Uterus (tissue), 4 donors: ENCODE measurements around the gene ABL2. TPM values are rescaled to one million over a fixed set of nuclear protein-coding genes. Genes with fewer than 3 reads are reported as not detected.

ENCODE experiments used
- DNase-seq, 2 donors: peaks; one replicate each; pipeline ENCODE4 v3.0.0-alpha.2; 2019 to 2020
- H3K27ac ChIP-seq, 2 donors: fragments of 200-600 bp; sonication (generic); 1 replicate in 1 of 2; 2 replicates in 1 of 2; pipeline ENCODE4 v1.5.1; 2016 to 2018
- H3K27me3 ChIP-seq, 2 donors: fragments of 200-600 bp; sonication (generic); one replicate each; pipeline ENCODE4 v1.5.1; 2018 to 2019; ENCODE audit warnings: control low read depth in 1 of 2
- H3K36me3 ChIP-seq, 2 donors: fragments of 200-600 bp; sonication (generic); one replicate each; pipeline ENCODE4 v1.5.1; 2019; ENCODE audit warnings: control low read depth in 1 of 2
- H3K4me1 ChIP-seq, 2 donors: fragments of 200-600 bp; sonication (generic); one replicate each; pipeline ENCODE4 v1.5.1; 2018 to 2019; ENCODE audit warnings: control low read depth in 1 of 2
- H3K4me3 ChIP-seq, 2 donors: fragments of 200-600 bp; sonication (generic); 1 replicate in 1 of 2; 2 replicates in 1 of 2; pipeline ENCODE4 v1.5.1; 2018 to 2019; ENCODE audit warnings: mild to moderate bottlenecking in 1 of 2
- H3K9me3 ChIP-seq, 2 donors: fragments of 200-600 bp; sonication (generic); one replicate each; pipeline ENCODE4 v1.5.1; 2019; ENCODE audit warnings: control low read depth in 1 of 2
- POLR2A ChIP-seq, 2 donors: fragments of 450-650 bp; IDR thresholded peaks; one replicate each; pipeline ENCODE4 v1.6.1; 2016; ENCODE audit warnings: antibody characterized with exemption in 2 of 2, mild to moderate bottlenecking in 1 of 2, moderate library complexity in 1 of 2
- intact Hi-C: fragments of 100-400 bp; cut with DNase I; formaldehyde crosslinking; loops from one replicate; pipeline ENCODE4 v1.15.1; 2023; ENCODE audit warnings: low total_unique reads
- total RNA-seq, 4 donors: library from RNA; depleted of rRNA in 3 of 4; stranded (reverse); fragments of >200 nt in 3 of 4; gene quantifications; one replicate each; pipeline versions ENCODE4 v1.1.0 to v1.2.4, GENCODE V29; 2014 to 2023
- TF ChIP-seq, protein P1 (sequence below), 4 experiments: fragments of 200-600 bp in 2 of 4; fragments of 450-650 bp in 2 of 4; sonication (generic) in 2 of 4; IDR thresholded peaks; one replicate each; pipeline ENCODE4 v1.5.1; 2016 to 2019; ENCODE audit warnings: antibody characterized with exemption in 4 of 4, mild to moderate bottlenecking in 2 of 4, moderate library complexity in 1 of 4
- donor health status: DM: yes; HTN: yes; CAD: no.

The ABL2 gene
- total RNA-seq, 4 donors from 2014 or later, result 10.3 to 33.1 (median 15.1) TPM

DNA sequence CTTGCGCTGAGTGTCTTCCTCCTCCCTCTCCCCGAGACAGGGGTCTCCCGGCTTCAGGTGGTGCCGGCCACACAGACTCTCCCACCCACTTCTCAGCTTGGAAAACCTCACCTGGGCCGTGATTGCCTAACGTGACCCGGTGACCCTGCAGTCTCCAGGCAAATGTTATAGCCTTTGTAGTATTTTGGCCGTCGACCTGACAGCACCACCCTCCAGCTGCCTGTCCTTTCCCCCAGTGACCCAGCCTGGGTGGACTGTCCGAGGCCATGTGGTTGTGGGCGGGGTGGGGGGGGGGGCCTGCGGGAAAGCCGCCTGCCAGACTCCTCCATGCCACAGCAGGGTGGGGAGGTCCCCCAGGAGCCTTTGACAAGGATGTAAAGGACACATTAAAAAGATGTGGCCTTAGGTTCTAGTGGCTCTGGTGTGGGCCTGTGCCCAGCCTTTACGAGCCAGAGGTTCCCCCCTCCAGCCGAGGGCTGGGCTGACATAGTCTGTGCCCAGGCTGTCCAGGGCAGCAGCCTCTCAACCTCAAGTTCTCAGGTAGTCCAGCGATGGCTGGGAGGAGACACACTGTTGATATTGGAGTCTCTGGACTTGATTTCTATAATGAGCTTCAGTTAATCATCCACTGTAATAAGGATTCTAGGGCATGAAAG lies 139.5 kb downstream of the ABL2 start:
- Histone ChIP-seq H3K36me3 (no peaks in the 10 kb centered on the region), H3K27me3 (no peaks in the 10 kb centered on the region), H3K4me3 (no peak overlapping the region), H3K27ac (no peak overlapping the region), H3K4me1 (peaks cover 0 to 4% of the 10 kb centered on the region in 2 donors), H3K9me3 (no peaks in the 10 kb centered on the region)
- intact Hi-C loops, result no loop called here
- TF ChIP-seq POLR2A (IDR thresholded peaks at IDR 0.05), result no peak
- TF ChIP-seq, protein P1, sequence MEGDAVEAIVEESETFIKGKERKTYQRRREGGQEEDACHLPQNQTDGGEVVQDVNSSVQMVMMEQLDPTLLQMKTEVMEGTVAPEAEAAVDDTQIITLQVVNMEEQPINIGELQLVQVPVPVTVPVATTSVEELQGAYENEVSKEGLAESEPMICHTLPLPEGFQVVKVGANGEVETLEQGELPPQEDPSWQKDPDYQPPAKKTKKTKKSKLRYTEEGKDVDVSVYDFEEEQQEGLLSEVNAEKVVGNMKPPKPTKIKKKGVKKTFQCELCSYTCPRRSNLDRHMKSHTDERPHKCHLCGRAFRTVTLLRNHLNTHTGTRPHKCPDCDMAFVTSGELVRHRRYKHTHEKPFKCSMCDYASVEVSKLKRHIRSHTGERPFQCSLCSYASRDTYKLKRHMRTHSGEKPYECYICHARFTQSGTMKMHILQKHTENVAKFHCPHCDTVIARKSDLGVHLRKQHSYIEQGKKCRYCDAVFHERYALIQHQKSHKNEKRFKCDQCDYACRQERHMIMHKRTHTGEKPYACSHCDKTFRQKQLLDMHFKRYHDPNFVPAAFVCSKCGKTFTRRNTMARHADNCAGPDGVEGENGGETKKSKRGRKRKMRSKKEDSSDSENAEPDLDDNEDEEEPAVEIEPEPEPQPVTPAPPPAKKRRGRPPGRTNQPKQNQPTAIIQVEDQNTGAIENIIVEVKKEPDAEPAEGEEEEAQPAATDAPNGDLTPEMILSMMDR (IDR thresholded peaks at IDR 0.05), result no peak
- DNase-seq, result no peak

DNA sequence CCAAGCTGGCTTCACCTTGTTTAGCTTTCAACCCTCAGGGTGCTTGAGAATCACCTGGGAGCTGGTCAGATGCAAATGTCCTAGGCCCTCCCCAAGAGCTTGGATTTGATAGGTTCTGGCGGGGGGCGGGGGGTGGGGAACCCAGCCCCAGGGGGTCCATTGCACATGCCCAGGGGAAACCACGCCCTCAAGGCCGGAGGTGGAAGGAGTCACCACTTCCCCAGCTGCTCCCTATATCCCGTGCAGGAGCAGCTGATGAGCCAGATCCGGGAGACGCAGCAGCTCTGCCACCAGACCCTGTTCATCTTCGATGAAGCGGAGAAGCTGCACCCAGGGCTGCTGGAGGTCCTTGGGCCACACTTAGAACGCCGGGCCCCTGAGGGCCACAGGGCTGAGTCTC lies 141.8 kb downstream of the ABL2 start:
- Histone ChIP-seq H3K36me3 (no peaks in the 10 kb centered on the region), H3K4me1 (peaks cover 0 to 9% of the 10 kb centered on the region in 2 donors), H3K4me3 (no peak overlapping the region), H3K27ac (no peak overlapping the region), H3K9me3 (no peaks in the 10 kb centered on the region), H3K27me3 (no peaks in the 10 kb centered on the region)
- TF ChIP-seq POLR2A (IDR thresholded peaks at IDR 0.05), result no peak
- TF ChIP-seq, protein P1 (IDR thresholded peaks at IDR 0.05), result no peak
- DNase-seq, result no peak
- intact Hi-C loops, result no loop called here

DNA sequence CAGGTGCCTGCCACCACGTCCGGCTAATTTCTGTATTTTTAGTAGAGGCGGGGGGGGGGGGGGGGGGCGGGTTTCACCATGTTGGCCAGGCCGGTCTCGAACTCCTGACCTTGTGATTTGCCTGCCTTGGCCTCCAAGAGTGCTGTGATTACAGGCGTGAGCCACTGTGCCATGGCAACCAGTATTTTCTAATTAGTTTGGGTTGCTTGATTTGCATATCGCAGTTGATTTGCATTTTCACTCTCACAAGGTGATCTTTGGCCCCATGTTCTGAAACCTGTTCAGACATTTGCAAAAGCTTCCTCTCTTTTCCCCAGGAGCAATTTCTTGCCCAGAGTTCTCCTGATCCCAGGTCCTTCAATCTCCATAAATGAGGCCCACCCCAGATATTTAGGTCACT lies 145.9 kb downstream of the ABL2 start:
- intact Hi-C loops, result loop anchor here (5.0 kb wide), 1 partner anchor 284 kb away; the partner anchor contains the start of gene AXDND1
- DNase-seq, result no peak
- no peak for TF ChIP-seq POLR2A (IDR thresholded peaks at IDR 0.05)

DNA sequence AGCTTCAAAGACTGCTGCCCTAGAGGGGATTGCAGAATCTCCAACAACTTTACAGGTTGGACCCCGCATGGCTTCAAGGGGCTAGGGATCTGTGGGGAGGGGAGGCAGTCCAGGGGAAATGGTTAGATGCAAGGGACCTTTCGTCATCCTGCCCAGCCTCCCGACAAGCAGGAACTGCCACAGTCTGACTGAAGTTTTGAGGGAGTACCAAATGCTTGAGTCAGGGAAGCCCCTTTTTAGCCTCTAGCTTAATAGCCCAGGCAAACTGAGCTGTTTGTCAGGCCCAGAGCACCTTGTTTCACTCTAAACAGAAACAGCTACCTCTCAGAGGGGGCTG lies 146.5 kb downstream of the ABL2 start:
- no peaks in the 10 kb centered on the region for H3K9me3 ChIP-seq
- peak overlapping the region; percentile 52 to 79 for H3K27ac ChIP-seq
- intact Hi-C loops, result loop anchor here (5.0 kb wide), 1 partner anchor 284 kb away; the partner anchor contains the start of gene AXDND1
- peak overlapping the region; percentile 56 to 69 for H3K4me3 ChIP-seq
- H3K4me1 ChIP-seq, result peaks cover 4 to 5% of the 10 kb centered on the region in 2 donors
- TF ChIP-seq, protein P1 (IDR thresholded peaks at IDR 0.05), result no peak
- no peak for TF ChIP-seq POLR2A (IDR thresholded peaks at IDR 0.05)
- no peaks in the 10 kb centered on the region for H3K27me3 ChIP-seq
- no peak for DNase-seq
- no peaks in the 10 kb centered on the region for H3K36me3 ChIP-seq

More for the DNA sequence above, 145.9 kb downstream of the ABL2 start:
- H3K4me1 ChIP-seq, result peaks cover 4 to 5% of the 10 kb centered on the region in 2 donors
- no peaks in the 10 kb centered on the region for H3K36me3 ChIP-seq
- no peaks in the 10 kb centered on the region for H3K9me3 ChIP-seq
- H3K27me3 ChIP-seq, result no peaks in the 10 kb centered on the region
- H3K27ac ChIP-seq, result no peak overlapping the region
- no peak overlapping the region for H3K4me3 ChIP-seq

DNA sequence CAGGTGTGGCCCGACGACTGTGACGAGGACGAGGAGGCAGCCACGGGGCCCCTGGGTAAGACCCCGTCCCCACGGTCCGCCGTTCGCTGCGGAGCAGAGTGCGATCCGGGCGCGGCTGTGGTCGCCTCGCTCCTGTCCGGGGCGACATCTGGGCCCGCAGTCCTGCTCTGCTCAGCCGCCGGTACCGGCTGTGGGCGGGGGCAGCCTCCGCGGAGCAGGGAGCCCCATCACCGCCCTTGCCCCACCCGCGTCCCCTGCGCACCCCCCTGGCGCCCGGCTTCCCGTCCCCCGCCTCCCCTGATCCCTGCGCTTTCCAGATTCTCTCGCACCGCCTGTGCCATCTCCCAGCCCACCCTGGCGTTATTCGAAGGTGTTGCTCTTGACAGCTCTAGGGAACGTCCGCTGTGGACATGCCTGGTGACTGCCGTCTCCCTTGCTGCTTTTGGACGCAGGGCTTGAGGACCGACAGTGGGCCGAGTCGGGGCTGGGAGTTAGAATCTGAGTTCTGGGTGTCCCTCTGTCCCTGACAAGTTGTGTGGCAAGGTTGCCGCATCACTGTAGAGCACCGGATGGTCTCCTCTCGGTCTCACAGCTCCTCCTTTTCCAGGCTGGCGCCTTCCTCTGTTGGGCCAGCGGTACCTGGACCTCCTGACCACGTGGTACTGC lies 147.0 kb downstream of the ABL2 start:
- intact Hi-C loops, result loop anchor here (5.0 kb wide), 1 partner anchor 285 kb away; the partner anchor contains the start of gene AXDND1

More for the DNA sequence above, 147.0 kb downstream of the ABL2 start:
- peak overlapping the region; percentile 52 to 79 for H3K27ac ChIP-seq
- peak in 1 of 2 donors; percentile 31 for DNase-seq
- peaks cover 4 to 5% of the 10 kb centered on the region in 2 donors for H3K4me1 ChIP-seq
- H3K27me3 ChIP-seq, result no peaks in the 10 kb centered on the region
- H3K4me3 ChIP-seq, result peak overlapping the region; percentile 56 to 69
- H3K9me3 ChIP-seq, result no peaks in the 10 kb centered on the region
- TF ChIP-seq, protein P1 (IDR thresholded peaks at IDR 0.05), result no peak
- no peak for TF ChIP-seq POLR2A (IDR thresholded peaks at IDR 0.05)
- H3K36me3 ChIP-seq, result no peaks in the 10 kb centered on the region
